HCEC 1CT (cell line): ENCODE results near the gene COMT.

ENCODE experiments used
- DNase-seq: peaks from one replicate; pipeline ENCODE4 v3.0.0-alpha.2; 2017

The COMT gene

DNA sequence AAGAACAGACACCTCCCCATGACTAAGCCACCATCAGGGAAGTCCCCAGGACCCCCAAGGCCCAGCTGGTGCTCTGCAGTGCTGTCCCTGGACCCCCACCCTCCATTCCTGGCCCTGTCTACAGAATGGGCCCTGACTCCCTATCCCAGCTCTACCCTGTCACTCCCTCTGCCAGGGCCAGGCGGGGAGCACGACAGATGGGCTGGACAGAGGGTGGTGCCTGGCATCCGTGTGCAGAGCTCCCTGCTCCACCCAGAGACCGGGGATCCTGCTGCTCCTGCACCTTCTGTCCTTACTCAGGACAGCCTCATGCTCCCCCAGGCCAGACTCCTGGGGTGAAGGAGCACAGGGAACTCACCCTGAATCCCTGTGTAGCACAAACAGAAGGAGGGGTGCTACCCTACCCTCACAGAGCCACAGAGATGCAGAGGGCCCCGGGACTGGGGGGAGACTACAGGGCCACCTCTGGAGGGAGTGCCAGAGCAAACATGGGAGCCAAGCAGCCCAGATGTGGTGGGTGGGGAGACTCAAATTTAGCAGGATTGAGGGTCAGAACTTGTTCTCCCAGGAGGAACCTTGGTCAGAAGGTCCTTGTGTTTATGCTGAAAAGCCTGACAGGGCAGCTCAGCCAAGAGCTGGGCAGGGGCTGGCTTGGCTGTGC is 73.1 kb downstream of the COMT start:
- DNase-seq: no peak

DNA sequence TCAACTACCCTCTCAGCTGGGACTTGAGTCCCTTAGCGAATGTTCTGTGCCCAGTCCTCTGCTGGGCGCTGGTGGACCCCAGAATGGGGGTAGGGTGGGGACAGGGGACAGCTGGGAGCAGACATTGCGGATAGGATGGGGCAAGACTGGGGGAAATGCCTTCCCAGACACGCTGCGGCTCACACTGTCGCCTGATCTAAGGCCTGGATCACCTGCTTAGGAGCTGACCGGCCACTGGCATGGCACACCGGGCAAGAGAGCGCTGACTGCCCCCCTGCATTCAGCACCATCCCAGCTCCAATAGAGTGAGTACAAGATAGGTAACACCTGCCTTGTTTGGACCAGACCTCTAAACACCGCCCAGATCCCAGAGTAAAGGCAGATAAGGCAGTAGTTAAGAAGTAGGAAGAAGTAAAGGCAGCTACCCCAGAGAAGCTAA is 73.6 kb downstream of the COMT start:
- DNase-seq: no peak

DNA sequence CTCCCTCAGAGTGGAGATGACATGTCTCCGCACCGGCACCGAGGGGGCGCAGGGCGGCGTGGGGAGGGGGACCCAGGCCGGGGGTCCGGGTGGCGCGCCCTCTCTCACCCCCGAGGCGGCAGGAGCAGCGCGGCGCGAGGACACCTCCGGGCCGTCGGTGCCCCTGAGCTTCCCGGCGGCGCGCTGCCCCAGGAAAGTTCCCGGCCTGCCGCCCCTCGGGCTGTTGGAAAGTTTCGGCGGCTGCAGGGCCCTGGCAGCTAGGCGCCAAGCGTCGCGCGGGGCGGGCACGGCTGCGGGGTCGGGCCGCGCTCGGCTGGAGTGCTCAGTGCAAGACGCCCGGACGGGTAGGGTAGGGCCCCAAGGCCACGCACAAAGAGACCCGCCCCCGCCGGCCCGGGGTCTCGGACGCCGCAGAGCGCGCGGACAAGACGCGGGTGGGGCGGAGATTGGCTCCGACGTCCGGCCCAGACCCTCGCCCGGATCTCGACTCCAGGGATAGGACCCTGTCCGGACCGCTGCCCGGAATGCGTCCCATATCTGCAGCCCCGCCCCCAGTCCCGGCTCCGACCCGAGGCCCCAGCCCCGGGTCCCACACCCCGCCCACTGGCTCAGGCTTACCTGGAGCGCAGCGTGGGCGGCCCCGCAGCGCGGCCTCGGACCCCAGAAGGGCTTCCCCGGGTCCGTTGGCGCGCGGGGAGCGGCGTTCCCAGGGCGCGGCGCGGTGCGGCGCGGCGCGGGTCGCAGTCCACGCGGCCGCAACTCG is 74.6 kb downstream of the COMT start:
- no peak for DNase-seq

DNA sequence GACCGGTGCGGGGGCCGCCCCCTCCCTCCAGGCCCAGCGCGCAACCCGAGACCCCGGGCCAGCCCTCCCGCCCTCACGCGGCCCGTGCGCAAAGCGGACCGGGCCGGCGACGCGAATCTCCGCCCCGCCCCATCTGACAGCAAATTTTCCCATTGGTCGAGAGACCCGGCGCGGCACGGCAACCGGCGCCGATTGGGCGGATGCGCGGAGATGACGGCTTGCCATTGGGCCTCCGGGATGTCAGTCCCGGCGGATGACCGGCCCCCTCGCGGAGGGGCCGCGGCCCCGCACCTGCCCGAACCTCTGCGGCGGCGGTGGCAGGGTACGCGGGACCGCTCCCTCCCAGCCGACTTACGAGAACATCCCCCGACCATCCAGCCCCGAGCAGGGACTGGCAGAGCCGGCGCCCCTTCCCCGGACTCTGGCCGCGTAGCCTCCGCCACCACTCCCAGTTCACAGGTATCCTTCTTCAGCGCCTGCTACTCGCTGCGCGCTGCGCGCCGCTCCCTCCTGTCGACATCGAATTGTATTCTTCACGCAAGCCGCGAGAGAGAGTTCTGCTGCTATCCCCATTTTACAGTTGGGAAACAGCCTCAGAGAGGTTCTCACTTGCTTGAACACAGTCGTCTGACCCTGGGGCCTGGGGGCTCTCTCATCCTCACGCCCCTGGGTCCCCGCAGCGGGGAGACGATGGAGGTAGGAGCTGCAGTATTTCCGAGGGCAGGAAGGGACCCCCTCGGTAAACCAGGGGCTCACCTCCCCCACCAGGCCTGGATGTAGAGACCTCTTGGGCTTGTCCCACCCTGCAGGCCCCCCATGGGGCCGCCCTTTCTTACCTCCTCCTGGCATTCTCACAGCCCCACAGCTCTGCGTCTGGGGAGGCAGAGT is 75.4 kb downstream of the COMT start, which contains the start of gene ARVCF:
Gene ARVCF (minus strand): TSS at position 90 of the 888 bp plus-strand sequence. CDS start 26,029 bp downstream, outside the sequence.
- peak; percentile 79 for DNase-seq

DNA sequence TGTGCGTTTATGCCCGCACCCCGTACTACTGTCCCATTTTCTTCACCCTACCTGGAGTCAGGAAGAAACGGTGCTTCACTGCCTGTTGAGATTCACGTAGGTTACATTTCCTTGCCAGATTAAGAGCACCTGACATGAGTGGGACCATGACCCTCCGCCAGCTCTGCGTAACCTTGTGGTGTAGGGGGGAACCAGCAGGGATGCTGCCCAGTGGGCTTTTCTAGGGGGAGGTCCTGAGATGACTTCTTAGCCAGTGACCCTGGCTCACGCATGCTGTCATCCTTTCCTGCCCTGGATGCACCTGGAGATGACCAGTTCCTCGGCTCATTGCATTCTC is 76.0 kb downstream of the COMT start:
- DNase-seq: no peak

DNA sequence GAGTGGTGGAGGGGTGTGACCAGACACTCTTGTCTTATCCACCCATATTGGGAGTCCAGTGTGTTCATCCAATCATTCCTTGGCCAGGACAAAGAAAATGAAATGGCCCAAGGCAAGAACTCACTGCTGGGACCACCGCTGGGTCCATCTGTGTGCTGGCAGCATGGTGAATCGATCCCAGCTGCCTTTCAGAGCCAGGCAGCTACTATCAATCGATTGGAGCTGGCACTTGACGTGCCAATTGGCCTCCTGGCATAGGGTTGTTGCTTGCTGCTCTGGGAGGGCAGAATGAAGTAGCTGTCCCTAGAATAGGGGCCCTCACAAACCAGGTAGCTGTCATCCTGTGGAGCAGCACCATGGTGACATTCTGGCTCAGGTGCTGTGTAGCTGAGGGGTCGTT is 76.4 kb downstream of the COMT start:
- no peak for DNase-seq
